GM19328 (cell line): Measurements from ENCODE around the gene PITX3.

Experiments used
- ATAC-seq: cut with Tn5 transposase; IDR thresholded peaks from one replicate; pipeline ENCODE4 v1.9.1; 2021; ENCODE audit warnings: mild to moderate bottlenecking, moderate library complexity; ENCODE audit not compliant: unreplicated experiment

The PITX3 gene

DNA sequence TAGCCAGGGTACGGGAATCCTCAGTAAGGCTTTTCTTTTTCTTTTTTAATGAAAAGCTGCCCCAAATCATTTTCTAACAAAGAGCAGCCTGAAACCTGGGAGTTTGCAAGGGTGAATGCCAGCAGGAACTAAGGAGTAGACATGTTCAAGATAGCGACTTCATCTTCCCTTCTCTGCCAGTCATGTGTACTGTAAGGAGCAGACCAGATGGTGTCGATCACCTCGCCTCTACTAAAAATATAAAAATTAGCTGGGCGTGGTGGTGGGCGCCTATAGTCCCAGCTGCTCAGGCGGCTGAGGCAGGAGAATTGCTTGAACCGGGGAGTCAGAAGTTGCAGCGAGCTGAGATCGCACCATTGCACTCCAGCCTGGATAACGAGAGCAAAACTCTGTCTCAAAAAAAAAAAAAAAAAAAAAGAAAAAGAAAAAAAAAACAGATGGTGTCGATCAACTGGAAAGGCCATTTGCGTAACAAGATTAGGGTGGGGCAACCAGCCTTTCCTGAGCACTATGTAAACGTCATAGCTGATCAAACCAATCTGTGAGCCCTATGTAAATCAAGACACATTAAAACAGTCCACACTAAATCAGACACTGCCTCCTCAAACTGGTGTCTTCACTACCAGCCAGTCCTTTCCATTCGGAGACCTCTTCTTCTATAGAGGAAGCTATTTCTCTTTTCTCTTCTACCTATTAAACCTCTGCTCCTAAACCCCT, 55.3 kb downstream of the PITX3 start:
- no peak for ATAC-seq

DNA sequence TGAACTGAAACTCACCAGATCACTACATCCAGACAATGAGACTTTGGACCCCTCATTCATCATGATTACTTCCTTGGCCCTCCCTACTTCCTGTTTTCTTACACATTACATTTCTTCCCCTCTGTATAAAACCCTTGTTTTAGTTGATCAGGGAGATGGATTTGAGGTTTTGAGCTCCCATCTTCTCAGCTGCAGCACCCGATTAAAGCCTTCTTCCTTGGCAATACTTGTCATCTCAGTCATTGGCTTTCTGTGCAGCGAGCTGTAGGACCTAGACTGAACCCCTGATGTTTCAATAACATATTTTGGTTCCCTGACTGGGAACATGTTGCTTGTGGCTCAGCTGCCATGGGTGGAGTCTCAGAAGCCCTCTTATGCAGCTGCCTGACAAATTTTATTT, 56.0 kb downstream of the PITX3 start:
- ATAC-seq: no peak

DNA sequence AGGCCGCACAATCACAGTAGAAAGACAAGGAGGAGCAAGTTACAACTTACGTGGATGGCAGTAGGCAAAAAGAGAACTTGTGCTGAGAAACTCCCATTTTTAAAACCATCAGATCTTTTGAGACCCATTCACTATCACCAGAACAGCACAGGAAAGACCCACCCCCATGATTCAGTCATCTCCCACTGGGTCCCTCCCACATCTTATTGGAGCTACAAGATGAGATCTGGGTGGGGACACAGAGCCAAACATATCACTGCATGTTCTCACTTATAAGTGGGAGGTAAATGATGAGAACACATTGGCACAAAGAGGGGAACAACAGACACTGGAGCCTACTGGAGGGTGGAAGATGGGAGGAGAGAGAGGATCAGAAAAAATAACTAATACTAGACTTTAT, 56.7 kb downstream of the PITX3 start:
- no peak for ATAC-seq
